HG03159 (cell line): Measurements from ENCODE around the gene LRP1B.

ENCODE experiments used
- ATAC-seq: cut with Tn5 transposase; IDR thresholded peaks from one replicate; pipeline ENCODE4 v1.9.1; 2021; ENCODE audit warnings: mild to moderate bottlenecking, moderate library complexity; ENCODE audit not compliant: unreplicated experiment

The LRP1B gene

DNA sequence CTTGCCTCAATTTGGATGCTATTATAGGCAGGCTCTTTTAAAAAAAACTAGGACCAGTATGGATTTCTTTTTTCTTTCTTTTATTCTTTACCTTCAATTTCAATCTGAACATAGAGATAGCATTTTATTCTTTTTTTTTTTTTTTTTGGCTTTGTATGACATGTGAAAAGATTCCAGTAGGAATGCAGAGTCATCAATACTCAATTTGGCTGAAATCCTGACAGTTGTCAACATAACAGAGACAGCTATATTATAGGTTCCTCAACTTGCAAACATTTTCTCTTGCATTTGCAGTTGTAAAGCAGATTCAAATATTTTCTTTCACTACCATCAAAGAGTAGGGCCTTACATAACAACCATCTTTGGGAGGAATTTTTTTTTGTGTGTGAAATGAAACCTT is 334.4 kb downstream of the LRP1B start:
- ATAC-seq = no peak

DNA sequence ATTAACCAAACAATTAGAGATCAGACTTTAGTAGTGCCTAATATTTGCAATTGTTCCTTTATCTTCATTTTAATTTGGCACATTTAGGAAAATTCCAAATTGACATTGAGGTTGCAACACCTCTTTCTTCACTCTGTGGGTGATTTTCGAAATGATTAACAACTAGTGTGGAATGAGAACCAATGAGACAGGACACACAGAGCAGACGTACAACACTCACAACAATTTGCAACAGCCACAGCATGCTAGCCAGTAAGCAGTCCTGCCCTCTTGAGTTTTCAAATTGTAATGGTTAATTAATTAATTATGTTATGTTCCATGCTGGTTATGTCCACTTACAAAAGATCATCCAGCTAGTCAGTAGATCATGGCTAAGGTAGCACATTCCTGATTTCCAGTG is 339.3 kb downstream of the LRP1B start:
- ATAC-seq = no peak

GRCh38 chr2:141782574-141782973 is 348.2 kb downstream of the LRP1B start:
- no peak for ATAC-seq

- ATAC-seq = no peak
Observed at GRCh38 chr2:141778315-141778835, 352.4 kb downstream of the LRP1B start.

DNA sequence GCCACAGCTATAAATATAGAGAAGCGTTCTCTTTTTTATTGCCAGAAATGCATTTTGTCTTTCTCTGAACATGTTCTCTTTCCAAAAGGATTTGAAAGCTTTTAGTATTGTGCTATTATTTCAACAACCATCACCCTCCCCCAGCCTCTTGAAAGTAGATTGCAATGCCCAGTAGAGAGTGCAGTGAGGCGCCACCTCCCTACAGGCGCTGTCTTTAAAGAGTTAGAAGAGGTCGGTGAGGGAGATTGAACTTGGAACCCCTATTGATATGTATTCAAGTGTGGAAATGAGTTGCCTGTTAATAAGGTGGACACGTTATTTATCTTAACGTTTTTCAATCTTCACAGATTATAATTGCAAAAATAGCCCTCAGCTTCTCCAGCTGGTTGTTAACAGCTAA is 360.3 kb downstream of the LRP1B start:
- ATAC-seq = no peak

- ATAC-seq = no peak
Observed at GRCh38 chr2:141767691-141768090, 363.1 kb downstream of the LRP1B start.

DNA sequence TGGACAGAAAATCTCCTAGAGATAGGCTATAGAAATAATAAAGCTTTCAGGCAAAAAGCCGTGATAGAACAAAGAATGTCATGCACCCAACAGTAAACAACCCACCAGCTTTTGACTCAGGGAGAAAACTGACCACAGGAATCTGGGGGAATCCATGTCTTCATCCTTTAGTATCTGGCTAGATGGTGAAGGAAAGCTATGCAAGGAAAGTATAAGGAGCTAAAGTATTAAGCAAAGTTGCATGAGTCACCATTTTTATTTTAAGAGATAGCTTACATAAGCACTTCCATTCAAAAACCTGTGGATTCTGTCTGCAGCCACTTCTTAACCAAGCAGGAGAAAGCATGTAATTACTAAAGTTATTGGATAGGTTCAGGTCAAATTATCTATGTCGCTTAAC is 363.8 kb downstream of the LRP1B start:
- ATAC-seq = no peak

- ATAC-seq = no peak
Observed at GRCh38 chr2:141766225-141766624, 364.6 kb downstream of the LRP1B start.

GRCh38 chr2:141748616-141749015 is 382.2 kb downstream of the LRP1B start:
- ATAC-seq = no peak

DNA sequence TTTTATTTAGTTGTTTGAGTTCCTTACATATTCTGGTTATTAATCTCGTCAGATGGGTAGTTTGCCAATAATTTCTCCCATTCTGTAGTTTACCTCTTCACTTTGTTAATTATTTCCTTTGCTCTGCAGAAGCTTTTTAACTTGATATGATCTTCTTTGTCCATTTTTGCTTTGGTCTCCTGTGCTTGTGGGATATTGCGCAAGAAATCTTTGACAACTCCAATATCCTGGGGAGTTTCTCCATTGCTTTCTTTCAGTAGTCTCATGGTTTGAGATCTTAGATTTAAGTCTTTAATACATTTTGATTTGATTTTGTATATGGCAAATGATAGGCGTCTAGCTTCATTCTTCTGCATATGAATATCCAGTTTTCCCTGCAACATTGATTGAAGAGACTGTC is 389.2 kb downstream of the LRP1B start:
- no peak for ATAC-seq

DNA sequence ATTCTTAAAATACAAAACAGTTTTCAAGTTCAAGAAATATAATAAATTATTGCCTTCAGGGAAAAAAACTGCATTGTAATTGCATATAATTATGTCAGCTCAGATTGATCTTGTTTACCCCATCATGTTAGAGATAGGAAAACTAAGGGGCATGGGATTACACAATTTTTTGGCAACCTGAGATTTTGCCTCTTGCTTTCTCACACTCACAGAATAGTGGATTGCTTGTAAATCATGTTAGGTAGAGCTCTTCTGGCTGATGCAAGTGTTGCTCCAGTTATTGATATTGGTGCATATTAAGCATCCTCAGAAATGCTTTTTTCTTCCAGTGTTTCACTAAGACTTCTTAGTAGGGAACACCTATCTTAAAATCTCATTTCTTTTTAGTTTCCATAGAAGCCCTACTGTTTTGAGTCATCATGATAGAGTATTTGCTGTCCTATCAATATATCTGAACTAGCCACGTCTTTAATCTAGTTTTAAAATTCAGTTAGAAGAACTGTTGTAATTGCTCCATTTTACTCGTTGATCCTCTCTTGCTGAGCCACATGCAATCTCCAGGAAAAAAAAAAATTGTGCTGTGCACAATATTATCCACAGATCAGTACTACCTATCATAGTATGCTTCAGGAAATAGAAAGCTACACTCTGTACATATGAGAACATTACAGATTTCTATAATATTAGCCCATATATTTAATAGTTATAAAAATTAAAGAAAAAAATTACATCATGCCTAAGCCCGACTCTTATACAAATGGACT is 393.1 kb downstream of the LRP1B start:
- no peak for ATAC-seq

- no peak for ATAC-seq
Observed at GRCh38 chr2:141736466-141736865, 394.4 kb downstream of the LRP1B start.

DNA sequence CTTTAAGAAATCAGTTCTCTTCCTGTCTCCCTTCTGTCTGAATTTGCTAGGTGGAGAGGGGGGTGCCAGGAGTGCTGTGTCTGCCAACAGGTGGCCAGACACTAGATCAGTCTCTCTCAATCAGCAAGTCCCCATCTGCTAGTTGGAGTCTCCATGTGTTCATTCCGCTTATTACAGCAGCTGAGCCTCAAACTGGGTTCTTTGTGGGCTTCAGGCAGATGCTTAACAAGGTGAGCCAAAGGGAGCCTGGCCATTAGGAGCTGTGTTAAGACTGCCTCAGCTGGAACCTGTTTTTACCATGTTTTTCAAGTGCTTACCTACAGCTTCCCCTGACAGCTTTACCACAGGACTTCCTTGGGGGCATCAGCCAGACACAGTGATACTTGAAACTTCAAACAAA is 401.9 kb downstream of the LRP1B start:
- ATAC-seq = no peak

DNA sequence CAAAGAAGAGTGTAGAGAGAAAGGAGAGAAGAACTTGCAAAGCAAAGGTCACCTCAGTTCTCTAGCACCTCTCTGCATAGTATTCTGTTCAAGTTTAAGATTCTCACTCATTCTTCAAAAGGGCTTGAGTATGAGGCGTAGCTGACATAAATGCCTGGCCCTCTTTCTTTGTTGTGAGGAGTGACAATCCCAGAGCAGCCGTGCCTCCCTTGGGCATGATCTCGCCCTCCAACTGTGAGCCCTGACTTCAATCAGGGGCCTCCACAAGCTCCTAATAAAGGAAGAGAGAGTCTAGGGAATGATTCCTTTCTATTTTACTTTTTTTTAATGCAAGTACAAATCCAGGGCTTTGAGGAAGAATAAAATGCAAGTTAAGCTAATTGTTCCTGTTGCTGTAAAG is 402.7 kb downstream of the LRP1B start:
- ATAC-seq = no peak

GRCh38 chr2:141724426-141724825 is 406.4 kb downstream of the LRP1B start:
- ATAC-seq = no peak

GRCh38 chr2:141723814-141724213 is 407.0 kb downstream of the LRP1B start:
- ATAC-seq = no peak

- ATAC-seq = no peak
Observed at GRCh38 chr2:141720476-141720875, 410.3 kb downstream of the LRP1B start.

GRCh38 chr2:141714496-141714895 is 416.3 kb downstream of the LRP1B start:
- no peak for ATAC-seq

GRCh38 chr2:141711627-141712026 is 419.2 kb downstream of the LRP1B start:
- no peak for ATAC-seq

DNA sequence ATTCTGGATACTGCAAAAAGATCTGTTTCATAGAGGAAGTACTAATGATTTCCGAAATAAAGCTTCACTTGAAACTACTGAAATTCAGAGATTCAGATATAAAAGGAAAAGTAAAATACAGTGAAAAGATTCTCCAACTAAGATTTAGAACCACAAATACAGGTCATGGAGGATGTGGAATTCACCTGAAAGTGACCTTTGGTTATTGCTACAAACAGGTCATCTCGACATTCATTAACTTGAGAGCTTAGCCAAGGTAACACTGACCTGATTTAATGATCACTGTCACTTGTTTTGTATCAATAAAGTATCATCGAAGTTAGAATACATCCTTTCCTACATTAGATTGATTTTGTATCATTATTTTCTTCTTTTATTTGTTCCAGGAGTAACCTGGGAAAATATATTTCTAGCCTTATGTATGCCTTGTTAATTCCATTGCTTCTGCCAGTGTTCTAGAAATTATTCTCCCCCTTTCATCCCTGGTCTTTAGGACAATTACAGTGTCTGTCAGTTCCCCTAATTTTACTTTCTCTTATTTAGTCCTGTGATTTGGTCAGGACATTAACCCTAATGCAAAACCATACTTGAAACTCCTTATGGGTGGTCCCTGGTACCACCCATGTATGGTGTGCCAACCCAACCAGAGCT is 420.1 kb downstream of the LRP1B start:
- no peak for ATAC-seq

- no peak for ATAC-seq
Observed at GRCh38 chr2:141709756-141710155, 421.1 kb downstream of the LRP1B start.

GRCh38 chr2:141707486-141707885 is 423.3 kb downstream of the LRP1B start:
- no peak for ATAC-seq
